IPS-NIHi7 (cell line): ENCODE results near the gene PLEKHG4.

Experiments
- DNase-seq: peaks from one replicate; pipeline ENCODE4 v3.0.0; 2012; ENCODE audit warnings: mixed read lengths; ENCODE audit errors: extremely low spot score

The PLEKHG4 gene

DNA sequence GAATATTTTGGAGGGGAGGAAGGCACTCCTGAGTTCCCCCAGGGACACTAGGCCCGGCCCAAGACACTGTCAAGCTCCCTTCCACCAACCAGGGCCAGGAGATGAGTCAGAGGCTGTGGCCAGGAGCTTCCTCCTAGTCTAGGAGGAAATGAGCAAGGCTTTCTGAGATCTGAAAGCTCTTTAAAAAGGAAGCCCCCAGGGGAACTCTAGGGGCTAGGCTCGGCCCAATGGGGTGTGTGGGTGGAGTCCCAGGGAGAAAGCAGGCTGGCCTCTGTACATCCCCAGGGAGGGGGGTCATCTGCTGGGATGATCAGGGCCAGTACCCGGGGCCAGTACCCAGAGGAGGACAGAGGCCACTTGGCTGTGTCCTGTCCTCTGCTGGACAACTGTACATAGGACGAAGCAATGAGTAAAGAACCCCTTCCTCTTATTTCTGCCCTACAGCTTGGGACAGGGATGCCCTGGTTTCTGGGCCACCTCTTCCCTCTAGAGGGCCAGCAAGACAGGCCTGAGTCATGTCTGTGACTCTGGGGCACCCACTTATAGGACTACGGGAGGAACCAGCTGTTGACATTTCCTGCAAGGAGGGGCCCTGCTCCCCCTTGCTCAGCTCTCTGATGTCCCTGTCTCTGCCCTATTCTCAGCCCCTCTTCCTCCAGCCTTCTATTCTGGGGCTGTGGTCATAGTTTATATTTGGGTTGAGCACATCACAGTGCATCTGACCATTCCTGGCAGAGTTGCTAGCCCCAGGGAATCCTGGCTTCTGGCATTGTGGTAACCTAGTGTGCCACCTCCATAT is 34.7 kb upstream of the PLEKHG4 start:
- no peak for DNase-seq

DNA sequence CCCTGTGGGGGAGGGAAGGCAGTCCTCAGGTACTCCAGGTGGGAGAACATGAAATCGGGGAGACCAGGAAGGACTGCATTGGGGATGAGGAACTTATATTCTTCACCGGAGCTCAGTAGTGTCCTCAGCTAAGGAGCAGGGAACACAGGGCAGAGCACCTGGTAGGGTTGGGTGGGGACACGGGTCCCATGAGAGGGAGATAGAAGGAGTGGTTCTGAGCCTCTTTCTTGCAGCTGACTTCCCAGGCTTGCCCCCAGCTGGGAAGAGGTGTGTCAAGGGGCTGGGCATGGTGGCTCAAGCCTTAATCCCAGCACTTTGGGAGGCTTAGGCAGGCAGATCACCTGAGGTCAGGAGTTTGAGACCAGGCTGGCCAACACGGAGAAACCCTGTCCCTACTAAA is 34.1 kb upstream of the PLEKHG4 start:
- DNase-seq, result no peak

DNA sequence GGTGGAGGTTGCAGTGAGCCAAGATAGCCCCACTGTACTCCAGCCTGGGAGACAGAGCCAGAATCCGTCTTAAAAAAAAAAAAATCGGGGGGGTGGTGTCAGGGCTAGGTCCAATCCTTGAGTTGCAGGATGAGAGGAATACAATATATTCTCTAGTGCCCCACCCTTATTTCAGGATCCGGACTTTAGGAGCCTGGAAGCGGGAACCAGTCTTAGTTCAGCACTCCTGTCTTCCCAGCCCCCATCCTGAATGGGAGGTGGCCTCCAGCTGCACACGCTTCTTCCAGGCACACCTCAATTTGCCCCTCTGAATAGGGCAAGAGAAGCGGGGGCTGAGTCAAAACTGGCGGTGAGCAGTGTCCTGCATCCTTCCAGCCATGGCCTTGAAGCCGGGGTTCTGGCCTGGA is 33.7 kb upstream of the PLEKHG4 start:
- no peak for DNase-seq

DNA sequence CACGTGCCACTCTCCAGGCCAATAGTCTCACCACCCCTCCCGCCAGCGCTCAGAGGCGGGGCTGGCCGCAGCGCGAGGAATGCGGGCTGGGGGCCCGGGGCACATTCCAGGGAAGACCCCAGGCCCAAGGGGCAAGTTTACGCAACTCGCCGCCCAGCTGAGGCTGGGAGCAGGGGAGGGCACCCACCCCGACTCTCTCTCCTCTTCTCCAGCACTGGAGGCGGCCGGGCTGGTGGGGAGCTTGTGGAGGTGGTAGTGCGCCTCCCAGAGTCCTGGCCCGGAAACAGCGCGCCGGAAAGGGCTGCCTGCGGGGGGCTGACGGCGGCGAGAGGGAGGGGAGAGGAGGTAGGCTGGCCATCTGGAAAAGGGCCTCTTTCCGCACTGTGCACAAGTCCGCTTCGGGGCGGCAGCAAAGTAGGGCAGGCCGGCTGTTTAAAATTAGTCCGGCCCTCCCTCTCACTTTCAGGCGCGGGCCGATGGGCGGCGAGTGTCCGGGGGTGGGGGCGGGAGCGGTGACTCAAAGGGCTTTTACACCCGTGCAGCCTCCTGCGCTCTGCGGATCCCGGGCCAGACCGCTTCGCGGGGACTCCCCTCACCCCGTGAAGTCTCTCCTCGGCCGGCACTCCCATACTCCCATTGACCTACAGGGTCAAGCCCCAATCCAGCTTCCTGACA is 33.1 kb upstream of the PLEKHG4 start:
- DNase-seq, result peak; percentile 70

DNA sequence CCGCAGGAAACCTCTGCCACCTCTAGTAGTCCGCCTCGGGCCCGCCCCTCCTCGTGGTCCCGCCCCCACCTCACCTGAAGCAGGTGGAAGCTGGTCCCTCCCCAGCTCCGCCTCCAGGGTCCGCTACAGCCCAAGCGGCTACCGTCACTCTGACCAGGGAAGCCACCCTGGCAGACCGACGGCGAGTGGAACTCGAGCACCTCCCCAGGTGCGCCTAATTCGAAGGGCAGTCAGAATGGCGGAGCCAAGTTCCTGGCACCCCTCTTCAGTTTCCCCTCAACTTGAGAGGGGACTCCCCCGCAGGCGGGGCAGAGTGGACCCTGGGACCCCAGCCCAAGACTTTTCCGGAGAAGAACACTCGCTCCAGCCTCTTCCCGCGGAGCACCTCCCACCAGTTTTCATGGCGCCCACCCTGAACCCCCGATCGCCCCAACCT is 32.6 kb upstream of the PLEKHG4 start:
- peak; percentile 87 for DNase-seq

DNA sequence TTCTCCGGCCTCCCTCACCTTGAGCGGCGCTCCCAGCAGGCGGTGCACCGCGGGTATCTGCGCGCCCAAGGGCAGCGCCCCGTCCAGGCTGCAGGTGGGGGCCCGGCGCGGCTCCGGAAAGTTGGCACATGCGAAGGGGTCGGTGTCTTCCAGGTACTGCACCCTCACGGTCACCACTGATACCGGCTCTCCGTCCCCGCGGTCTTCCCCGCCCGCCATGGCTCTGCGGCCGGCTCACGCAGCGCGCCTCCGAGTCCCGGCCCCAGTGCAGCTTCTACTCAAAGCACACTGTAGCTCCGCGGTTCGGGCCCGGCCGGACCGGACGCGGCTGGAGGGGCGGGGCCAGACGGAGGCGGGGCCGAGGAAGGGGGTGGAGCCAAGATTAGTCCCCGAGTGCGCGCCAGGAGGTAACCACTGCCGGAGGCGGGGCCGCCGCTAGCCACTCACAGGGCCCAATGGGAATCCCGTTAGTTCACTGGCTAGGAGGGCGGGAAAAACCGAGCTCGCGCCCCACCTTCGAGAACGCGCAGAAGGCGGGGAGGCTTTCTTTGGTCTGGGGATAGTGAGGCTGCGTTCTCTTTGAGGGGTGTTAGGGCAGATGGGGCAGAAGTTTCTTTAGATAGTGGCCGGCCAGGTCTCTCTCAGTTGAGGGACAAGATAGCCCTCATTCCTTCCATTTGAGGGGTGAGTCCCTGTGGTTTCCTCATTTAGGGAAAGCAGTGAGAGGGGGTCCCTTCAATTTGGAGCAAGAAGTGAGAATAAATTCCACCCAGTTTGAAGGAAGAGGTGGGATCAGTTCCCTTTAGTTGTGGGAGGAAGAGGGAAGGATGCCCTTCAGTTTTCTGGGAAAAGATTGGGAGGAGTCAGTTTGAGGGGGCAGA is 31.9 kb upstream of the PLEKHG4 start, which contains the start of gene FHOD1:
Gene FHOD1 (minus strand): TSS at position 290 of the 881 bp plus-strand sequence. CDS start 71 bp downstream, at position 219.
- DNase-seq, result peak; percentile 92

DNA sequence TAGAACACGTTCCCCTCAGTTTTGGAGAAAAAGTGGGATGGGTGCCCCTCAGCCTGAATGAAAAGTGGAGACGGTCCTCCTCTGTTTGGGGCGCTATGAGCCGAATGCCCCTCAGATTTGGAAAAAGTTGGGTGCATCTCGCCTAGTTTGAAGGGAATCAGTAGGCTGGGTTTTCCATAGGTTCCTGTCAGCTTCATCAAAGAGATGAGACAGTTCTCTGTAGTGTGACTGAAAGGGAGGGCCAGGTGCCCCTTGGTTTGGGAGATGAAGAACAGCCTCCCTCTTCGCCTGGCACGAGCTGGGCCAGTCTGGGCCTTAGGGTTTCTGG is 31.3 kb upstream of the PLEKHG4 start:
- DNase-seq, result no peak

DNA sequence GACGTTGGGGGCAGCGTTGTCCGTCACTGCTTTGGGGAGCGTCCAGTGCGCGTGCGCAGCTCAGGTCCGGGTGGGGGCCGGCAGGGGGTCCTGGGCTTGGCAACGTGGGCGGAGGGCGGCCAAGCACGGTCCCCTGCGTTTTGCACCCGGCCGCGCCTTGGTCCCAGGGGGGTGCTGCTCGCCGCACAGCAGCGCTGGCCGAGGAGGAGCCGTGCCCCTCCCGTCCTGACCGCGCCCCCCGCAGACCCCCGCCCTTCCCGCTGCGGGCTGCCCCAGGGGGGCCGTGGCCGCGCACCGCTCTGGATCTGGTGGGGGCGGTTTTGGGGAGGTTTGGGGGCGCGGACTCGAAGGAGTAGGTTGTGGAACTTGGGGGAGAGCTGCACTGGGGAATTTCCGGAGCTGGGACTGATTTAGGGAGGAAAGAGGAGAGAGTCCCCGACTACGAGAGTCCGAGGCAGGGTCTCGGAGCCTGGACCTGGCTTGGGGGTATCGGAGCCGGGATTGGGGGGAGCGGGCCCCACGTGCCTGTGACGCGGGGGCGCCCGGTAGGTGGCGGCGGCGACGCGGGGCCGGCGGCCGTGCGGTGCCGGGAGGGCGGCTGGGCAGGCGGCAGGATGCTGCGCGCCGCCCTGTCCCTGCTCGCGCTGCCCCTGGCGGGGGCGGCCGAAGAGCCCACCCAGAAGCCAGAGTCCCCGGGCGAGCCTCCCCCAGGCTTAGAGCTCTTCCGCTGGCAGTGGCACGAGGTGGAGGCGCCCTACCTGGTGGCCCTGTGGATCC is 30.7 kb upstream of the PLEKHG4 start, which contains the start of gene SLC9A5:
Gene SLC9A5 (plus strand): TSS at position 579 of the 777 bp plus-strand sequence. CDS start 36 bp downstream, at position 615.
- peak; percentile 43 for DNase-seq

DNA sequence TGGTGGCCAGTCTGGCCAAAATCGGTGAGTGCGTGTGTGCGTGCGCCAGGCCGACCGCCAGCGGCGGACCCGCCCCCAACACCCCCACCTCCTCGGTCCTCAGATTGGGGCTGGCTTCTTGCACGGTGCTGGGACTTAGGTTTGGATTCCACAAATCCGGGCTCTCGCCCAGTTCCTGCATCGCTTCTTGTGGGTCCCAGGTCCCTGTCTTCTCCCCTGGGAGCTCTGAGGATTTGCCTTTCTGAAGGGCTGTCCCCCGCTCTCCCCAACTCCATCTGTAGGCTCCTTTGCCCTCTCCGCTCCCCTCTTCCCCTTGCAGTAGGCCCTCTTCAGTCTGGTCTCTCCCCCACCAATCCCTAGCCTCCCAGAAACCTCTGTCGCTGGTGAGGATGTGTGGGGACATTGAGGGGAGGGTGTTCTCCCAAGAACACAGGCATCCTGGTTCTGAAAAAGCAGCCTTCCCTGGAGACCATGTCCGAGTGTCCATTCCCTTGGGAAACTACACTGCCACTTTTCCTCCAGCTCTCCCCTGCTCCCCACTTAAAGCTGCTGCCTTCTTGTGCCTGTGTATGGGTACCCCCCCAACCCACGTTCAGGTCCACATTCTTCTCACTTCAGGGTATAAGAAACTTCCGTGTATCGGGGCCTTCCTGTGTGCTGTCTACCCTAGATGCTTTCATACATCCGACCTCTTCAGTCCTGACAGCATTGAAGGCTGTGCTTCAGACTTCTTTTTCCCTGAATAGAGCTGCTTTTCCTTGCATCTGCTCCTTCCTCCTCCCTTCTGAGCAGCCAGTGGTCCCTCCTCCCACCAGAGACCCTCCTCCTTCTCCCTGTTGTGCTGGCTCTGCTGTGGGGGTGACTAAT is 29.9 kb upstream of the PLEKHG4 start:
- DNase-seq, result peak; percentile 40

DNA sequence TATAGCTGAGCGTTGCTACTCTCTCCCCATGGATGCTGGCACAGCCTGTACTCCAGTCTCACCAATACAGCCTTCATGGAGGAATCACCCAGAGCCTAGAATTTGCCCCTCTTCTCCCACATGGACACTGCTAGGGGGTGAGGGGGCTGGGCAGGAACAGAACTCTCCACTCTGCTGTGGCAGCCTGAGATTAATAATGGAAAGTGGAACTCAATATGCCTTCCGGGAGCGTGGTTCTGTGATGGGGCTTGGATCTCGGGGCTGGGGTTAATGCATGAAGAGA is 29.3 kb upstream of the PLEKHG4 start:
- DNase-seq, result no peak

DNA sequence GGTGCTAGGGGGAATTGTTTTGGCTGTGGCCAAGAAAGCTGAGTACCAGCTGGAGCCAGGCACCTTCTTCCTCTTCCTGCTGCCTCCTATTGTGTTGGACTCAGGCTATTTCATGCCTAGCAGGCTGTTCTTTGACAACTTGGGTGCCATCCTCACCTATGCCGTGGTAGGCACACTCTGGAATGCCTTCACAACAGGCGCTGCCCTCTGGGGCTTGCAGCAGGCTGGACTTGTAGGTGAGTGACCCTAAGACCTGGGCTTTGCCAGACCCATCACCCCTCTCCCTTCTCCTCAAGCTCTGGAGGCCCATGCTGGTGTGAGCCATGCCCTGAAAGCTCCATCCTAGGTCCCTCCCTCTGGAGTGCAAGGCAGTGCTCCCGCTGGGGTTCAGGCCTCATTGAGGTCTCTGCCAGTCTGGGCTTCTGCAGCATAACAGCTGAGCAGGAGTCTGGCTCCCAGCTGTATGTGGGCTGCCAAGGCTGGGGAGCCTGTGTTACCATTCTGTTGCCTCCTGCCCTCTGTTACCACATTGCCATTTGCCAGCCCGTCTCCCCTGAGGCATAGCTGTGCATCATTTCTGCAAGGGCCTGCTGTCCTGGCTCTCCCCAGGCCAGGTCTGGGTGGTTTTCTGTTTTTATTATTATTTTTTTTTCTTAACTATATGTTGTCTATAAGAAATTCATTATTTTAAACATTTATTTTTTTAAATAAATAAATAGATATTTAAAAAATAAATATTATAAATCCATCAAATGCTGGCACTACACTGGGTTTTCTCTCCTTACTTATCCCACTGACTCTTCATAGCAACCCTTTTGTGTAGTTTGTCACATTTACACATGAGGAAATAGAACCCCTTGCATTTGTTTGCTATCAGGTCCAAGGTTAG is 26.5 kb upstream of the PLEKHG4 start:
- DNase-seq, result no peak

DNA sequence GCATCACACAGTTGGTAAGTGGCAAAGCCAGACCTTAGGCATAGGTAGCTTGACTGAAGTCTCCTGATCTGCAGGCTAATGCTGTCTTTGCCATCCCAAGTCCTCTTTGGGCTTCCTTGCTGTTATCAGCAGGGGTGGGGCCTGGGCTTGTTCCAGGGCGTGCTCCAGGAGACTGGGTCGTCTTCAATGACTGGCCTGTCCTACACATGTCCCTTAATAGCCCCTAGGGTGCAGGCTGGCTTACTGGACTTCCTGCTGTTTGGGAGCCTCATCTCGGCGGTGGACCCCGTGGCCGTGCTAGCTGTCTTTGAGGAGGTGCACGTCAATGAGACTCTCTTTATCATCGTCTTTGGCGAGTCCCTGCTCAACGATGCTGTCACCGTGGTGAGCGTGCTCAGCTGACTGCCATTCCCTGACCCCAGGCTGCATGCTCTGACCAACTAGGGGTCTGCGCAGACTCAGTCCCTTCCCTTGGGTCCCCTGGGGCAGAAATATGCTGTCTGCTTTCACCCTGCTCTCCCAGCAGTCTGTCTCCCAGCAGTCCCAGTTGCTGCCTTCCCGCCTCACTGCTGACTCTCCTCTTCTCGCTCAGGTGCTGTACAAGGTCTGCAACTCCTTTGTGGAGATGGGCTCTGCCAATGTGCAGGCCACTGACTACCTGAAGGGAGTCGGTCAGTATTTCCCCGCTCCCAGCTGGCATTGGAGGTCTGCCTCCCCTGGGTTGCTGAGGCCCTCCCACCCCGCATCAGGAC is 24.4 kb upstream of the PLEKHG4 start:
- DNase-seq, result no peak

DNA sequence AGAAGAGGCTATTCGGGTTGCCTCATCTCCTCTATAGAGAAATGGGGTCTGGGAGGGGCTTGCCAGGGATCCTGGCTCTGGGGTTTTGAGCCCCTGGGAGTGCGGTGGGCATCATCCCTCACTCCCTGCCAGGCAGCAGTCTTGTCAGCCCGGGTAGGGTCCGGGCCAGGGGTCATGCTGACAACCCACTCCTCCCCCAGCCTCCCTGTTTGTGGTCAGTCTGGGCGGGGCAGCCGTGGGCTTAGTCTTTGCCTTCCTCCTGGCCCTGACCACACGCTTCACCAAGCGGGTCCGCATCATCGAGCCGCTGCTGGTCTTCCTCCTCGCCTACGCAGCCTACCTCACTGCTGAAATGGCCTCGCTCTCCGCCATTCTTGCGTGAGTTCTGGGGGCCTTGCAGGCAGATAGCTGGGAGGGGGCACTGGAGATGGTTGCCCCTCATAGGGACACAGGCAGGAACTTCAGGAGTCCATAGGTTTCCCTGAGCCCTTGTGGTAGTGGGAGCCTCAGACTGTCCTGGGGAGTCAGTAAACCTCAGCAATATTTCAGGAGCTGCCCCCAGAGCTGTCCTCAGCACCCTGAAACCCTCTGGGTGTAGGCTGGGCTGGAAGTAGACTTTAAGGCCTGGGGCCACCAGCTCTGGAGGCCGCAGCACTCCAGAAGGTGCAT is 23.6 kb upstream of the PLEKHG4 start:
- DNase-seq, result no peak

DNA sequence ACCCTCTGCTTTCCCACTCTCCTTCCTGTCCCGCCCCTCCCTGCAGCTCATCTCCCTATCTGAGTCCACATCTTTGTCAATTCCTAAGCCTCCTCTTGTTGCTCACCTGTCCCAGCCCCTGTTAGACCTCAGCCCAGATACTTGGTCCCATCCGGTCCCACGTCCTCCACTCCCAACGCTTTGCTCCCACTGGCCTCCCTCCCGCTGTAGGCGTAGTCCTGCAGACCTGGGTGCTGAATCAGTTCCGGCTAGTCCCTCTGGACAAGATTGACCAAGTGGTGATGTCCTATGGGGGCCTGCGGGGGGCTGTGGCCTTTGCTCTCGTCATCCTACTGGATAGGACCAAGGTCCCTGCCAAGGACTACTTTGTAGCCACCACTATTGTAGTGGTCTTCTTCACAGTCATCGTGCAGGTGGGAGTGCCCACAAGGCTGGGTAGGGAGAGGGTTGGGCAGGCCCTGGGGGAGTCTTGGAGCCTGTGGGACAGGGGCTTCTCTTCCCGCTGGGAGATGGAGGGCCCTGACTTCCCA is 22.6 kb upstream of the PLEKHG4 start:
- DNase-seq, result no peak

DNA sequence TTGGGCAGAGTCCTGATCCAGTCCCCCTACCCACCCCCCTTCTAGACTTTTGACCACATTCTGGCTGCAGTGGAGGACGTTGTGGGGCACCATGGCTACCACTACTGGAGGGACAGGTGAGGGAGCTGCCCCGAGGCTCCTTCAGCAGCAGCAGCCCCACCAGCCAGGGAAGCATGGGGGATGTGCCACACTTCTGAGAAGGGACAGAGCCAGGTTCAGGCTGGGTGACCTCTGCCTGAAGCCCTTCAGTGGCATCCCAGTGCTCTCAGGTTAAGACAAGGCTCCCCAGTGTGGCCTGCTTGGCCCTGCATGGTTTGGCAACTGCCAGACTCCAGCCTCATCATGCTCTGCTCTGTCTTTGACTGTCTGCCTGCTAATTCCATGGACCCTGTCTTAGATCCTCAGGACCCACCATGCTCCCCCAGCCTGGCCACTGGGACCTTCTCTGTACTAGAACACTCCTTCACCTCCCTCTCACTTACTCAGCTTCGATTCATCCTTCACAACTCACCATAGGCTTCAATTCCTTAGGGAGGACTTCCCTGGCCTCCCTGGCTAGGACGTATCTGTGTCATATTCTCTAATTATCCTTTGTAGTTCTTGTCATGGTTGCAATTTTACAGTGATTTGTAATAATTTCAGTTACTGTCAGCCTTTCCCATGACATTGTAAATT is 21.7 kb upstream of the PLEKHG4 start:
- no peak for DNase-seq

DNA sequence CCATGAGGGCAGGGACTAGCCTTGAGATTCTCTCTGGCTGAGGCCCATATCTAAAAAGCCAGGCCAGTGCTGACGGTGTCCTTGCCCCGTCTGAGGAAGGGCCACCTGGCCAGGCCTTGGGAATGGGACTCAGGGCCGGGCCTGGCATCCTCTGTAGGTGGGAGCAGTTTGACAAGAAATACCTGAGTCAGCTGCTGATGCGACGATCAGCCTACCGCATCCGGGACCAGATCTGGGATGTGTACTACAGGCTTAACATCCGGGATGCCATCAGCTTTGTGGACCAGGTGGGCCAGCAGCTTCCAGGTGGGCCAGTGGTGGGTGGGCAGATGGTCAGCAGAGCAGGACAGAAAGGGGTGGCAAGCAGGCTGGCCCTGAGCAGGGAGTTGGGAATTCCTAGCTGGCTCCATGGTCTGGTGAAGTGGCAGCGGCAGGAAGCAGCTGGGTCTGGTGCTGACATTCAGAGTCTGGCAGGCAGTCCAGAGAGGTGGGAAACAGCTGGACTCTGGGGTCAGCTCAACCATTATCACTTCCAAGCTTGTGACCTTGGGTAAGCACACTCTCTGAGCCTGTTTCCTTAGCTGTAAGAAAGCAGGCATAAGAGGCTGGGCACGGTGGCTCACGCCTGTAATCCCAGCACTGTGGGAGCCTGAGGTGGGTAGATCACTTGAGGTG is 21.0 kb upstream of the PLEKHG4 start:
- DNase-seq, result no peak

DNA sequence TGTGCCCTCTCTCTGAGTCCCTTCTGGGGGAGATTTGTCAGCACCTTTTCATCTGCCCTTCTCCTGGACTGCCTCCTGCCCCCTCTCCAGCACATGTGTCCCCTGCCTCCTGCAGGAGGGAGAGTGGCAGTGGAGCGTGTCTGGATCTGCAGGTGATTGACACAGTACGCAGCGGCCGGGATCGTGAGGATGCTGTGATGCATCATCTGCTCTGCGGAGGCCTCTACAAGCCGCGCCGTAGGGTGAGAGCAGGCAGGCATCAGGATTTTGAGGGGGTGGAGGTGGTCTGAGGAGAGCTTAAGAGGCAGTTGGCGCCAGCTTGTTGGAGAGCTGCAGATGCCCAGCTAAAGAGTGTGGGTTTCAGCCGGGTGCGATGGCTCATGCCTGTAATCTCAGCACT is 19.6 kb upstream of the PLEKHG4 start:
- no peak for DNase-seq
